NOMO-1 treated with dmso at 0.1 percent for 144 hours (cell line): ENCODE measurements around the gene PDZD2.
"Not testable (repeated sequence)": the region's sequence is repeated elsewhere in the genome, so short reads cannot be mapped to it uniquely, and the experiment has no call there.

Source experiments
- DNase-seq: peaks from one replicate; lab custom pipeline; 2025; ENCODE audit not compliant: unreplicated experiment; lab: John Stamatoyannopoulos, UW

PDZD2 gene

GRCh38 chr5:31731710-31732301, 92.9 kb downstream of the PDZD2 start:
- DNase-seq = no peak

DNA sequence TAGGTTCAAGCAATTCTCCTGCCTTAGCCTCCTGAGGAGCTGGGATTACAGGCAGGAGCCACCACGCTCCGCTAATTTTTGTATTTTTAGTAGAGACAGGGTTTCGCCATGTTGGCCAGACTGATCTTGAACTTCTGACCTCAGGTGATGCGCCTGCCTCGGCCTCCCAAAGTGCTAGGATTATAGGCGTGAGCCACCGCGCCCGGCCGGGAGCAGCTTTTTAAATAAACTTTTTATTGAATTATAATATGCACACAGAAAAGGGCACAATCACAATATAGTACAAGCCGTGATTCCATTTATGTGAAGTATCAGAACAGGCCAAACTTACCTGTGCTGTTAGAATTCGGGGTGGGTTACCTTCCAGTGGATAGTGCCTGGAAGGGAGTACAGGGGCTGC, 93.9 kb downstream of the PDZD2 start:
- DNase-seq = not testable (repeated sequence)

GRCh38 chr5:31733371-31733770, 94.4 kb downstream of the PDZD2 start:
- DNase-seq = no peak

- DNase-seq = no peak
Measured at GRCh38 chr5:31736127-31736526, 97.2 kb downstream of the PDZD2 start.

- no peak for DNase-seq
Measured at GRCh38 chr5:31738199-31738598, 99.3 kb downstream of the PDZD2 start.

GRCh38 chr5:31741496-31741895, 102.6 kb downstream of the PDZD2 start:
- no peak for DNase-seq

- no peak for DNase-seq
Measured at GRCh38 chr5:31743678-31744077, 104.7 kb downstream of the PDZD2 start.

- no peak for DNase-seq
Measured at GRCh38 chr5:31748458-31749172, 109.7 kb downstream of the PDZD2 start.

GRCh38 chr5:31750215-31750614, 111.3 kb downstream of the PDZD2 start:
- no peak for DNase-seq

GRCh38 chr5:31751610-31752009, 112.7 kb downstream of the PDZD2 start:
- DNase-seq = no peak

DNA sequence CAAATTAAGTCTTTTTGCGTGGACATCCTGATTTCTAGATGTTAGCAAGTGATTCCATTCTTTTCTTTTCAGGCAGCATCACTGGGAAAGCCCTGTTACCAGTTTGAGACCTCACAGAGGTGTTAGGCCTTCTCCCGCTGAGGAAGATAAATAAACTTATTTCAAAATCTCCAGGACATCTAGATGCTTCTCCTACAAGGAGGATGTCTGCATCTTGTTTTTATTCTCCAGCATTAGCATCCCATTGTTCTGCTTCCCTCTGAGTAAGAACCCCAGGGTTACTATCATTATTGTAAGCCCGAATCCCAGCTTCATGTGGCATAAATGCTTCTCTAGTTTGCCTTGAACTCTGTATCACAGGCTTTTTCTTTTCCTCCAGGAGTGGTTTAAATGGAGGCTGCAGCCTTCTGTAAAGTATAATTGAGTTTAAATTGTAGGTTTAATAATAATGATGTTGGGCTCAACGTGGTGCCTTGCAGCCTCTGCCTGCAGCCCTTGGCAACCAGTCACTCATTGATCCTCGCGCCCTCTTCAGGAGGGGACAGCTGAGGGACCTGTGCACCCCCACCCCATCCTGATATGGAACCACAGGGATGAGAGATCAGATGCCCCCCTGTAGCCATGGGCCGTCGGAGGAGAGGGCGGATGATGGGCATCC, 114.9 kb downstream of the PDZD2 start:
- no peak for DNase-seq

DNA sequence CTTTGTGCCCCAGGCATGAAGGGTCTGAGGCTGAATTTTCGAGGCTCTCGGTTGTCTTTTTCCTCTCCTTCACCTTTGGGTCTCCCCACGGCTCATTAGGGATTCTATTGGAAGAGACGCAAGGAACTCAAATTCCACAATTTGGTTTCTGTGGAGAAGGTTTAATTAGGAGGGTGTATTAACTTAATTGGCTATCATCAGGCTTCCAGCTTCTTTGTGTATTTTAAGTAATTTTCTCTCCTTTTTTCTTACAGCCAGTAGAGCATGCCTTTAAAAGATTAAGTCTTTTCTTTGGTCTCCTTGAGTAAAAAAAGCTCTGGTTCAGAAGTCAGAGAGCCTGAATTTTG, 115.4 kb downstream of the PDZD2 start:
- DNase-seq = no peak

DNA sequence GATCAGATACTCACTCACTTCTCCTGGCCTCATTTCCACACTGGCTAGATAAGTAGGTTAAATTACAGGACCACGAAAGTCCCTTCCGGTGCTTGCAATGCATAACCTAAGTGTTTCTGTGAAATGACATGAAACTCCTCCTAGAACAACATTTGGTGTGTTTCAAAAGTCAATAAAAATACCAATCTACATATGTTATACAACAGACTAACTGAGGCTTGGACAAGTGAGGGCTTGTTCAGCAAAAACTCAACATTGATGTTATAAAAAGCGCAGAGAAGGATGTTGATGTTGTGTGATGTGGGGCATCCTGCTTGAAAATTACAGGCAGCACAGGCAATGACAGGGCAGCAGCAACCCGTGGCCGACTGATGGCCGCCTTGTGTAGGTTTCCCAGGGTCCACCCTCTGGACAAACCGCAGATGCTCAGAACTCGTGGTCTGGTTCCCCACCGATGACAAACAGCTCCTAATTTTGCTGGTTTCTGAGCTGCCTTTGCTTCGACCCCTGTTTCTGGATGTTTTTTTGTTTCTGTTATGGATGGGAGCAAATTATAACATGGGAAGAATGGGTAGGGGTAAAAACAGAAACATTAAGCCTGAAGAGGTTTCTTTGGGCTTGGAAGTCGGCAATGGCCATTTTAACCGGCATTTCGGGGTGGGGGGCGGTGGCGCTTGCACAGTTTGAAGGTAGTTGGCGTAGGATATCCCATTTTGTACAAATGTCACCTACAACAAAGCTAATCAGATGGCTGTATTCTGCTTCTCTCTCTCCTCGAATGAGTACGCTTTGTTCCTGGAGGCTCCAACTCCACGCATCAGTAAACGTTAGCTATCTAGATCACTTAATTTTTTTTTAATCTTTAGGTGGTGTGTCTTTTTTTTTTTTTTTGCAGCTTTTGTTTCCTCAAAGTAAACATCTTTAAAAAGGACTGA, 116.1 kb downstream of the PDZD2 start:
- no peak for DNase-seq

DNA sequence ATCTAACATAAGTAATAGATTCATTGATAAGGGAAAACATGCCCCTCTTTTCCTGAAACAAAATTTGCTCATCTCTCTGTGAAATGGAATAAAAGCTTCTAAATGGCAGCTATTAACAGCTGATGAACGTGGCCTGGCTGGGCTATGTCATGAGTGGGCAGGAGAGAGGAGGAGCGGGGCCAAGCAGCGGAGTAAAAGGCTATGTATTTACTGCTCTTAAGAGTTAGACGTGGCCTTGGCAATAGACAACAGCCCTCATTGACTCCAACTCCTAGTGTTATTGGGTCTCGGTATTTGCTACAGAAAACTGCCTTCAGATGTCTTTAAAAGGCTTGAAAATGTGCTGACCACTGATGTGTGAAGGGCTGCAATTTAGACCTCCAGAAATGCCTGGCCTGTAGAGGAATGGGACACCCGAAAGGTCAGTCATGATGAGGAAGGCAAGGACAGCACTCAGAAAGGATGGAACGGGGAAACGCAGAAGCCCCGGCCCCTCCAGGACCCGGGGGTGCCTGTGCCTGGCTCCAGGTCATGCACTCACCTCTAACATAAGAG, 116.8 kb downstream of the PDZD2 start:
- no peak for DNase-seq

- no peak for DNase-seq
Measured at GRCh38 chr5:31757806-31758205, 118.9 kb downstream of the PDZD2 start.

DNA sequence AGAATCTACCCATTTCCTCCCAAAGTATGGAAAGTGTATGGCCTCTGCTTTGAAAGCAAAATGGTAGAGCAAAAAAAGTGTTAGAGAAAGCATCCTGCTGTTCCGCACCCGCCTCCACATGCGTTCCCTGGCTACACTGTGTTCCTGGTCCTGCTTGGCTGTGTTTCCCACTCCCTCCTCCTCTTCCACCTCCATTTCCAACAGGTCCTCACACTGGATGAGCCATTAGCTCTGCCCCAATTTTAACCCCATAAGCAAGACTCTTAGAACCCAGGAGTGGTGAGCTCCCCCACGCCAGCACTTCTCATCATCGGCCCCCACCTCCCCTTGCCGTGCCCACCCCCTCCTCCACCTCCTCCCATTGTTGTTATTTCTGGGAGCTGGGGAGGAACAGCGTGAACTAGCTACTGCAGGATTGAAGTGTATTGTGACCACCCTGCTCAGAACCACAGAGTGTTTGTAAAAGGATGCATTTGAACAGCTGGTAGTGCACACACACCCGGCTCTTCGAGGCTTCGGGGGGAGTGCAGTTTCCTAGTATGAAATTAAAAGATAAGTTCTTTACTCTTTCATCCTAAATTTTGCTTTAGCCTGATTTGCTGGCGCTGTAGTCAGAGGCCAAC, 120.0 kb downstream of the PDZD2 start:
- no peak for DNase-seq

DNA sequence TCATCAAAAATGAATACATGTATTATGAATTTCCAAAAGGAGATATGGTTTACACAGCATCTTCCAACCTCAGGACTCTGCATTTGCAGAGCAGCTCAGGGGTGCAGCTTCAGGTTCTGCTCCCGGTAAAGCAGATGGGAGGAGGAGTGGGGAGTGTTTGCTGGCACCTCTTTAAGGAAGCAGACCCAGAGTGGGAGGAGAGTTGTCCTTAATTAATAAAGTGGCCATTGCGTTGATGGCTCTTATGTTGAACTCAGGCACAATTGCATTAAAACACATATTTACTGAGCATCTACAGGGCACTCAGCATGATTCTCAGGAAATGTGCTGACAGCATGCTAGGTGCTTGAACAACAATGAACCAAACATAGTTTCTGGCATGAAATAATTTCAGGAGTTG, 121.0 kb downstream of the PDZD2 start:
- DNase-seq = no peak

DNA sequence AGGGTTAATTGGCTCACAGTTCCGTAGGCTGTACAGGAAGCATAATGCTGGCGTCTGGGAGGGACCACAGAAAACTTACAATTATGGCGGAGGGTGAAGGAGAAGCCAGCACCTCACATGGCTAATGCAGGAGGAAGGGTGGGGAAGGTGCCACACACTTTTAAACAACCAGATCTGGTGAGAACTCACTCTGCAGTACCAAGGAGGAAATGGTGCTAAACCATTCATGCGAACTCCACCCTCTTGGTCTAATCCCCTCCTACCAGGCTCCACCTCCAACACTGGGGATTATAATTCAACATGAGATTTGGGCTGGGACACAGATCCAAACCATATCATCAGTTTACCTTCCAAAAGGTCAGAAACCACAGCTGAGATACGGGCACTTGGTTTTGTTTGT, 122.9 kb downstream of the PDZD2 start:
- no peak for DNase-seq

GRCh38 chr5:31763424-31763823, 124.5 kb downstream of the PDZD2 start:
- no peak for DNase-seq

- DNase-seq = not testable (repeated sequence)
Measured at GRCh38 chr5:31764687-31765086, 125.8 kb downstream of the PDZD2 start.
